Chondrocyte (in vitro differentiated cells): Measurements from ENCODE around the gene SFMBT2. TPM values are rescaled to one million over a fixed set of nuclear protein-coding genes. Genes with fewer than 3 reads are reported as not detected.

ENCODE experiments used
- DNase-seq: peaks from one replicate; pipeline ENCODE4 v3.0.0; 2021; ENCODE audit warnings: mixed read lengths, low spot score
- H3K27ac Mint-ChIP-seq: one replicate; pipeline ENCODE4 v1.8.0; 2021; ENCODE audit warnings: mild to moderate bottlenecking, moderate library complexity, mixed read lengths; ENCODE audit not compliant: unreplicated experiment
- H3K27me3 Mint-ChIP-seq: 2 replicates; pipeline ENCODE4 v1.8.0; 2021; ENCODE audit warnings: low read depth, mixed read lengths
- H3K36me3 Mint-ChIP-seq: 2 replicates; pipeline ENCODE4 v1.8.0; 2021; ENCODE audit warnings: low read depth, mixed read lengths
- H3K4me1 Mint-ChIP-seq: 2 replicates; pipeline ENCODE4 v1.8.0; 2021; ENCODE audit warnings: low read depth, mild to moderate bottlenecking, mixed read lengths
- H3K4me3 Mint-ChIP-seq: one replicate; pipeline ENCODE4 v1.8.0; 2021; ENCODE audit warnings: mild to moderate bottlenecking, moderate library complexity, mixed read lengths; ENCODE audit not compliant: unreplicated experiment
- H3K9me3 Mint-ChIP-seq: 2 replicates; pipeline ENCODE4 v1.8.0; 2021; ENCODE audit warnings: low read depth, mixed read lengths
- CTCF ChIP-seq: fragments of 200-600 bp; sonication (generic); IDR thresholded peaks from 2 replicates; pipeline ENCODE4 v1.5.0; 2021; ENCODE audit warnings: antibody characterized with exemption, mild to moderate bottlenecking, moderate library complexity
- total RNA-seq: library from RNA; stranded (reverse); gene quantifications from 3 replicates; pipeline ENCODE4 v1.2.1, GENCODE V29; 2021

The SFMBT2 gene
- total RNA-seq, 1 donor from 2014 or later = 1.9 TPM

- Mint-ChIP-seq H3K27ac (no peak overlapping the region), H3K36me3 (no peaks in the 10 kb centered on the region), H3K27me3 (no peaks in the 10 kb centered on the region), H3K9me3 (no peaks in the 10 kb centered on the region), H3K4me3 (no peak overlapping the region), H3K4me1 (peaks cover 7% of the 10 kb centered on the region)
- DNase-seq = no peak
- TF ChIP-seq CTCF = no peak
Observed at GRCh38 chr10:7293378-7293920, 117.4 kb downstream of the SFMBT2 start.

DNA sequence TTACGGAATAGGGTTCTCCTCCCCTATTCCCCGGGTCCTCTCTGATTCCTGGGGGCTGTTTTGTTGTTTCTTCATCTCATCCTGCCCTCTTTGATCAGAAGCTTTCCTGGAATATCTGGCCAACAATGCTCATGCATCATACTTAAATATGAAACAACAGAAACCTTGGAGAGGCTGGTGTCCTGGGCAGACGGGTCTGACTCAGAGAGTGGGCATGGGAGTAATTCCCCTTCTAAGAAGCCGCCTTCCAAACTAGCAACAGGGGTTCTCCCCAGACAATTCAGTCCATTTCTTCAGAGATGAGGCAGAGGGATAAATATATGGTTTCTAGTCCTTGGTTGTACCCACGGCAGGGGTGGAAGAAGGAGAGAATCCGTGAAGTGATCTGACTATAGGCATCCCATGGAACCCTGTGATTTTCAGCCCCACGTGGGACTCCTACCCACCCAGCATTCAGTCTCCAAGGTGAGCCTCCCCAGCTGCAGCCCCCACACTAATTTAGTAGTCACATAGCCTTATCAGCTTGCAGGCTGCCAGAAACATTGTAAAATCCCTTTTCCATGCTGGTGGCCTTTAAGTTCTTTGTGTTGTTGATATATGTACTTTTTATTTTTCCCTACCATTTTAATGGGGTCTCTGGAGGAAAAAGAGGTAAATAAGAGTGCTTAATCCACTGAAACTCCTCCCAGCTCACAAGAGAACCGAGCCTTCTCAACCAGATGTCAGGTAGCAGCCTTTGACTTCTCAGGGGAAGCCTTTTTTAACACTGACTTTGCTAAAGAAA lies 119.2 kb downstream of the SFMBT2 start:
- peaks cover 7% of the 10 kb centered on the region for H3K4me1 Mint-ChIP-seq
- no peak overlapping the region for H3K4me3 Mint-ChIP-seq
- no peak for TF ChIP-seq CTCF
- H3K27me3 Mint-ChIP-seq = no peaks in the 10 kb centered on the region
- H3K27ac Mint-ChIP-seq = no peak overlapping the region
- no peaks in the 10 kb centered on the region for H3K9me3 Mint-ChIP-seq
- no peak for DNase-seq
- H3K36me3 Mint-ChIP-seq = no peaks in the 10 kb centered on the region

GRCh38 chr10:7288060-7288690 lies 122.7 kb downstream of the SFMBT2 start:
- no peak for TF ChIP-seq CTCF
- Mint-ChIP-seq H3K27me3 (no peaks in the 10 kb centered on the region), H3K27ac (no peak overlapping the region), H3K4me1 (peaks cover 19% of the 10 kb centered on the region), H3K9me3 (no peaks in the 10 kb centered on the region), H3K36me3 (no peaks in the 10 kb centered on the region), H3K4me3 (no peak overlapping the region)
- no peak for DNase-seq

GRCh38 chr10:7287377-7287776 lies 123.5 kb downstream of the SFMBT2 start:
- Mint-ChIP-seq H3K4me3 (no peak overlapping the region), H3K27me3 (no peaks in the 10 kb centered on the region), H3K4me1 (peaks cover 19% of the 10 kb centered on the region), H3K36me3 (no peaks in the 10 kb centered on the region), H3K27ac (no peak overlapping the region), H3K9me3 (no peaks in the 10 kb centered on the region)
- no peak for DNase-seq
- TF ChIP-seq CTCF = no peak

DNA sequence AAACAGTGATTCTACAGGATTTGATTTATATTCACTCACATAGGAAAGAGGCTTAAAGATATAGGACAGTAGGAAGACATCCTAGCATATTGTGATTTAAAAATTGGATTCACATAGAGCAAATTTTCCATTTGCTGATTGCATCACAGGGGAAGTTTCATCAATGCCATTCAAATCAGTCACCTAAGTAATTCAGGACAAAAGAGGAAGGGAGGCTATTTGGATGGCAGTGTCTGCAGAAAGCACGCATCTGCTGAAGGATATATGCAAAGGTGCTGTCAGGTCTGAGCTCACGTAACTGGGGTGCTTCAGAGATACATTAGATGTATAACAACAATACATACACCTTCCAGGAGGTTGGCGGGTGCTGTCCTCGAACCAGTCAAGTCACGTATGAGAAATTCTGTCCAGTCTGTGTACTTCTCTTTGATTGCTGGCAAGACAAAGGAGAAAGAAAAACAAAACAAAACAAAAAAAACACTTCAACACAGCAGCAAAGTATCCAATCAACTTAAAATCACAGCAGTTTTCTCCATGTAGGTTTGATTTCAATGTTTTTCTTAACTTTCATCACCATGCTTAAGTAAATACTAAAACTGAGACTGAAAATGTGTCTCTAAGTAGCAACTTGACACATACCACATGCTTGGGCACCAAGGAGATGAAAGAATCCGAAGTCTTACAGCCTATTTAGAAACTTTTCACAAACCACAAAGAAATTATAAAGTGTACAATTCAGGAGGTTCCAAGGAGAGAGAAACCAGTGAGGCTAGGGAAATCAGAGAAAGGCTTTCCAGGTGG lies 125.1 kb downstream of the SFMBT2 start:
- Mint-ChIP-seq H3K27ac (peak overlapping the region; percentile 86), H3K27me3 (no peaks in the 10 kb centered on the region), H3K4me1 (peaks cover 12% of the 10 kb centered on the region), H3K36me3 (no peaks in the 10 kb centered on the region), H3K9me3 (no peaks in the 10 kb centered on the region), H3K4me3 (no peak overlapping the region)
- no peak for TF ChIP-seq CTCF
- DNase-seq = no peak
